ENCODE data around the gene HESX1. TPM values are rescaled to one million over a fixed set of nuclear protein-coding genes. Genes with fewer than 3 reads are reported as not detected.

Gene HESX1
- total RNA-seq, 1 donor from 2014 or later = 2.0 TPM

DNA sequence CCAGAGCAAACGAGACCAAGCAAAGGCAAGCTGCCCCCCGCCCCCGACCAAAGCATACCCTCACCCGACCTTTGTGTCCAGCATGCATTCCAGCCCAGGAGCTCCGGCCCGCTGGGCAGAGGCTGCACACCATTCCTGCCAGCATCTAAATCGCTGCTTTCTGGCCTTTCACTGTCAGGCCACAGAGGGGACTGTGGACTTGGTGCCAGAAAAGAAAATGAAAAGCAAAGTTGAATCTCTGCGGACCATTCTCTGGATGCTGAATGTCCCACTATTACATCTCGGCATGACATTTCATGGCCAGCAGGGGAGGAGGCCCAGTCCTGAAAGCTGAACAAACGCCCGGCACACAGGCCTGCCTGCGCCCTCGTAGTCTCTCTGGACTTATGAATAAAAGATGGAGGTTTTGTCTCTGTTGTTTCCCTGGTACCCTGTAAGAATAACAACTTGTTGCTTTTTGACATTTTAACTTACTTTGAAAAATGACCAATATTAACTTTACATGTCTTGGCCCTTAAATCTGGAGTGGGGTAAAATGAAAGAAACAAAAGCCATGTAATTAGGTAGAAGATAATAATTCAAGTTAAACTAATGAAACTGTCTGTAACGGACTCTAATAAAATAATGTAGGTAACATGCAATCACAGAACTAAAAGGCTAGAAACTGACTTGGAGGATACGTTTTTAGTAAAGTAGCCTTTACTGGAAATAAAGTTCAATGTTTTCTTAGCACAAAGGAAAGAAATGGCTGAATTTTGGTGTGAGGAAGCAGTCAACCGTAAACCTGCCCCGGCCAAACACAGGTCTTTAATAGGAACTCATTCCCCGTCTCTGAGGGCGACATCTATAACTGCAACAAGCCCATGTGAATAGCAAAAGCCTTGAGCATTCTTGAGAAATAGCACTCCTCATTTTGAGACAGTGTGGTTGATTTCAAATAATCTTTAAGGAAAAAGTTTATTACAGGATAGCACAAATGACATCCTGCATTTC lies 47.3 kb downstream of the HESX1 start:
- no peak for DNase-seq (ENCODE audit: extremely low spot score, unreplicated experiment)
- H3K36me3 Mint-ChIP-seq (ENCODE audit: unreplicated experiment) = no peaks in the 10 kb centered on the region
- peaks cover 34% of the 10 kb centered on the region for H3K4me1 Mint-ChIP-seq (ENCODE audit: unreplicated experiment)
- no peak overlapping the region for H3K27ac Mint-ChIP-seq (ENCODE audit: unreplicated experiment)
- H3K9me3 Mint-ChIP-seq (ENCODE audit: unreplicated experiment) = no peaks in the 10 kb centered on the region
- no peak overlapping the region for H3K4me3 Mint-ChIP-seq (ENCODE audit: unreplicated experiment)
- TF ChIP-seq, protein P1, sequence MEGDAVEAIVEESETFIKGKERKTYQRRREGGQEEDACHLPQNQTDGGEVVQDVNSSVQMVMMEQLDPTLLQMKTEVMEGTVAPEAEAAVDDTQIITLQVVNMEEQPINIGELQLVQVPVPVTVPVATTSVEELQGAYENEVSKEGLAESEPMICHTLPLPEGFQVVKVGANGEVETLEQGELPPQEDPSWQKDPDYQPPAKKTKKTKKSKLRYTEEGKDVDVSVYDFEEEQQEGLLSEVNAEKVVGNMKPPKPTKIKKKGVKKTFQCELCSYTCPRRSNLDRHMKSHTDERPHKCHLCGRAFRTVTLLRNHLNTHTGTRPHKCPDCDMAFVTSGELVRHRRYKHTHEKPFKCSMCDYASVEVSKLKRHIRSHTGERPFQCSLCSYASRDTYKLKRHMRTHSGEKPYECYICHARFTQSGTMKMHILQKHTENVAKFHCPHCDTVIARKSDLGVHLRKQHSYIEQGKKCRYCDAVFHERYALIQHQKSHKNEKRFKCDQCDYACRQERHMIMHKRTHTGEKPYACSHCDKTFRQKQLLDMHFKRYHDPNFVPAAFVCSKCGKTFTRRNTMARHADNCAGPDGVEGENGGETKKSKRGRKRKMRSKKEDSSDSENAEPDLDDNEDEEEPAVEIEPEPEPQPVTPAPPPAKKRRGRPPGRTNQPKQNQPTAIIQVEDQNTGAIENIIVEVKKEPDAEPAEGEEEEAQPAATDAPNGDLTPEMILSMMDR (IDR thresholded peaks at IDR 0.05) = peak; percentile 13
- H3K27me3 Mint-ChIP-seq (ENCODE audit: unreplicated experiment) = peaks cover 19% of the 10 kb centered on the region

DNA sequence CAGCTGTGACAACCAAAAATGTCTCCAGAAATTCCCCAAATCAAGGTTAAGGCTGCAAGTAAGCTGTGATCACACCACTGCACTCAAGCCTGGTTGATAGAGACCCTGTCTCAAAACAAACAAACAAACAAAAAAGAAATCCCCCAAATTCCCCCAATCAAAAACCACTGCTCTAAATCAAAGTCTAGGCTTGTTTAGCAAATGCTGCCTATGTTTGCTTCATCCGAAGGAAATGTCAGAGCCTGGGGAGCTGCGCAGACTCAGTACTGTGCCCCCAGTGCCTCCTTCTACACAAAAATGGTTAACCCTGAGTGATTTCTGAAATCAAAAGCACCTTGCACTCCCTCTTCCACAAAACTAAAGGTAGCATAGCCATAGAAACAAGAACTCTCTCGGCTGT lies 48.0 kb downstream of the HESX1 start:
- Mint-ChIP-seq H3K27ac (ENCODE audit: unreplicated experiment) (no peak overlapping the region), H3K4me3 (ENCODE audit: unreplicated experiment) (no peak overlapping the region), H3K27me3 (ENCODE audit: unreplicated experiment) (peaks cover 19% of the 10 kb centered on the region), H3K9me3 (ENCODE audit: unreplicated experiment) (no peaks in the 10 kb centered on the region), H3K4me1 (ENCODE audit: unreplicated experiment) (peaks cover 34% of the 10 kb centered on the region), H3K36me3 (ENCODE audit: unreplicated experiment) (no peaks in the 10 kb centered on the region)
- DNase-seq (ENCODE audit: extremely low spot score, unreplicated experiment) = no peak
- TF ChIP-seq, protein P1 (IDR thresholded peaks at IDR 0.05) = no peak

DNA sequence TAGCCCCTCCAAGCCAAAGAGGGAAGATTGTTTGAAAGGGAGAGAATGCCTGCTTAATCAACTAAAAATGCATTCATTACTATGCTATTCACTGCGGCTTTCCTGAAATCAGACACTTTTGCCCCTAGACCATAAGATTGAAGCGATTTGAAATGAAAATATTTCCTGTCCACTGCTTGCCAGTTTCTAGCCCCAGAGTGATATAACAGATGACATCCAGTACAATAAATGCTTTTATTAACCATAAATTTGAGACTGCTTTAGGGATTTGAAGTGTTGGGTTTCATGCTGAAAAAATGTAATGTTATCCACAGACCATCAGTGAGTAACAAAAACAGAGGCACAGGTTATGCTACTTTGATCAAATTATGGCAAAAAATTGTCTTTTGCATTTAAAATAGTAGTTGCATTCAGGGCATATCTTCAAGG lies 48.7 kb downstream of the HESX1 start:
- no peak for DNase-seq (ENCODE audit: extremely low spot score, unreplicated experiment)
- Mint-ChIP-seq H3K27me3 (ENCODE audit: unreplicated experiment) (peaks cover 19% of the 10 kb centered on the region), H3K4me3 (ENCODE audit: unreplicated experiment) (peak overlapping the region; percentile 7), H3K36me3 (ENCODE audit: unreplicated experiment) (no peaks in the 10 kb centered on the region), H3K4me1 (ENCODE audit: unreplicated experiment) (peaks cover 34% of the 10 kb centered on the region), H3K9me3 (ENCODE audit: unreplicated experiment) (no peaks in the 10 kb centered on the region), H3K27ac (ENCODE audit: unreplicated experiment) (peak overlapping the region; percentile 2)
- TF ChIP-seq, protein P1 (IDR thresholded peaks at IDR 0.05) = no peak

DNA sequence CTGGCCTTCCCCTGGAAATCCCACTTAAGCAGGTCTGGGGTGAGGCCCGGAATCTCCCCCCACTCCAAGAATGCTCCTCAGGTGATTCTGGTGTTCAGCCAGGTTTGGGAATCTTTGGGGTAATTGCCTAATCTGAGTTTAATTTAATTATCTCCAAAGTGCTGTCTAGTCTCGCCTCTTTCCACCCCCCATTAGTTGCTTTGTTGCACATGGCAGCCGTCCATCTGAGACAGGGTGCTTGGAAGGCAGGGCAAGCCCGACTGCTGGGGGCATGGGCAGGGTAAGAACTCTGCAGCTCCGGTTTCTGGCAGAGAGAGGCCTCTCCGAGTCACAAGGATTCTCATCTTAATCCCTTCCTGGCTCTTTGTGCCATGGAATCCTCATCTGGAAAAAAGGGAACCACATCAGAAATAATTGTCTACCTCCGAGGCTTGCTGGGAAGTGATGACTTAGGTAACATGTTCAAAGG lies 49.6 kb downstream of the HESX1 start:
- Mint-ChIP-seq H3K4me1 (ENCODE audit: unreplicated experiment) (peaks cover 32% of the 10 kb centered on the region), H3K9me3 (ENCODE audit: unreplicated experiment) (no peaks in the 10 kb centered on the region), H3K27ac (ENCODE audit: unreplicated experiment) (peak overlapping the region; percentile 2), H3K36me3 (ENCODE audit: unreplicated experiment) (no peaks in the 10 kb centered on the region), H3K27me3 (ENCODE audit: unreplicated experiment) (peaks cover 14% of the 10 kb centered on the region), H3K4me3 (ENCODE audit: unreplicated experiment) (no peak overlapping the region)
- no peak for DNase-seq (ENCODE audit: extremely low spot score, unreplicated experiment)
- TF ChIP-seq, protein P1 (IDR thresholded peaks at IDR 0.05) = no peak

Other genes with a start within 250 kb of the HESX1 start
- gene SPATA12, start 139.3 kb downstream of the HESX1 start, total RNA-seq = not detected in 2 replicates
- gene IL17RD, start 34.6 kb downstream of the HESX1 start, total RNA-seq = 2.9 and 3.9 TPM in 2 replicates
- 36.2 and 38.9 TPM in 2 replicates for gene APPL1, start 27.8 kb upstream of the HESX1 start, total RNA-seq
- gene ASB14, start 92.7 kb upstream of the HESX1 start, total RNA-seq = not detected in 2 replicates

All from osteocyte (in vitro differentiated cells).